K562 (cell line): ENCODE results near the gene PDE8A. TPM values are rescaled to one million over a fixed set of nuclear protein-coding genes. Genes with fewer than 3 reads are reported as not detected.

Experiments used
- CBX5 ChIP-seq: IDR thresholded peaks from 2 replicates; pipeline ENCODE4 v1.6.1; 2014; ENCODE audit warnings: low read depth, borderline replicate concordance
- FOSL1 ChIP-seq: fragments of 200-800 bp; sonication (Bioruptor generic); conservative IDR thresholded peaks from 2 replicates; pipeline ENCODE4 v1.6.1; 2016; ENCODE audit warnings: missing genetic modification characterization, missing compliant biosample characterization
- HDGF ChIP-seq: fragments of 450-650 bp; IDR thresholded peaks from 2 replicates; pipeline ENCODE4 v1.6.1; 2016
- KDM1A ChIP-seq, 2 experiments: fragments of 450-650 bp; IDR thresholded peaks; 2 replicates each; pipeline ENCODE4 v1.6.1; 2016; ENCODE audit warnings: mild to moderate bottlenecking in 2 of 2
- MAFK ChIP-seq: IDR thresholded peaks from 2 replicates; pipeline ENCODE4 v1.6.1; 2011; ENCODE audit warnings: low read length, improper control_type of control experiment
- MTA2 ChIP-seq: fragments of 450-650 bp; IDR thresholded peaks from 2 replicates; pipeline ENCODE4 v1.6.1; 2016; ENCODE audit warnings: low read depth
- NFE2 ChIP-seq: IDR thresholded peaks from 2 replicates; pipeline ENCODE4 v1.6.1; 2014; ENCODE audit warnings: antibody characterized with exemption, low read depth
- NFIC ChIP-seq: fragments of 450-650 bp; IDR thresholded peaks from 2 replicates; pipeline ENCODE4 v1.6.1; 2017; ENCODE audit warnings: mild to moderate bottlenecking, inconsistent platforms
- PHF21A ChIP-seq: fragments of 450-650 bp; IDR thresholded peaks from 2 replicates; pipeline ENCODE4 v1.6.1; 2017; ENCODE audit warnings: low read depth, borderline replicate concordance
- PRDM10 ChIP-seq: fragments of 450-650 bp; IDR thresholded peaks from 2 replicates; pipeline ENCODE4 v1.6.1; 2018; ENCODE audit not compliant: partially characterized antibody
- STAT5A ChIP-seq: IDR thresholded peaks from 2 replicates; pipeline ENCODE4 v1.6.1; 2012; ENCODE audit warnings: low read length, inconsistent platforms, borderline replicate concordance
- TAL1 ChIP-seq: fragments of 450-650 bp; IDR thresholded peaks from 2 replicates; pipeline ENCODE4 v1.6.1; 2016; ENCODE audit warnings: mild to moderate bottlenecking
- TOE1 ChIP-seq, 2 experiments: fragments of 450-650 bp in 1 of 2; sonication (generic) in 1 of 2; formaldehyde crosslinking in 1 of 2; IDR thresholded peaks; 2 replicates each; pipeline versions ENCODE4 v1.7.1 to v1.8.0; 2016 to 2022; ENCODE audit warnings: borderline replicate concordance in 2 of 2, mild to moderate bottlenecking in 2 of 2, antibody characterized with exemption in 1 of 2, inconsistent platforms in 1 of 2, low read depth in 1 of 2, missing genetic modification reagents in 1 of 2, moderate library complexity in 1 of 2
- ZEB2 ChIP-seq: fragments of 450-650 bp; IDR thresholded peaks from 2 replicates; pipeline ENCODE4 v1.6.1; 2016
- ZNF639 ChIP-seq, 2 experiments: fragments of 200-800 bp in 1 of 2; sonication (Bioruptor generic) in 1 of 2; sonication (generic) in 1 of 2; formaldehyde crosslinking in 1 of 2; IDR thresholded peaks in 1 of 2; conservative IDR thresholded peaks in 1 of 2; 2 replicates each; pipeline versions ENCODE4 v1.5.0 to v1.6.1; 2016 to 2020; ENCODE audit warnings: missing compliant biosample characterization in 1 of 2, missing genetic modification characterization in 1 of 2, missing genetic modification reagents in 1 of 2
- ZNF75A ChIP-seq: fragments of 450-650 bp; formaldehyde crosslinking; IDR thresholded peaks from 2 replicates; pipeline ENCODE4 v1.4.0; 2020; ENCODE audit warnings: mild to moderate bottlenecking
- polyA plus RNA-seq, 8 experiments: library from polyadenylated mRNA; depleted of rRNA in 4 of 8; stranded (reverse) in 5 of 8; unstranded in 3 of 8; fragments of >200 nt; fragmentation: Nextera tagmentation in 2 of 8; fragmentation: Illumina TruSeq in 1 of 8; extraction: Ambion mirVana in 2 of 8; extraction: Trizol in 1 of 8; gene quantifications; 2 replicates each; pipeline versions ENCODE4 v1.2.1 to v1.2.3, GENCODE V29; 2011 to 2014; ENCODE audit warnings: inconsistent platforms in 1 of 8, missing spikeins in 1 of 8
- total RNA-seq, 7 experiments: library from RNA; depleted of rRNA in 6 of 7; stranded (reverse); fragments of >200 nt in 6 of 7; fragmentation: Illumina TruSeq in 2 of 7; extraction: Trizol in 2 of 7; gene quantifications; 2 replicates each; pipeline versions ENCODE4 v1.2.1 to v1.2.3, GENCODE V29; 2011 to 2021; ENCODE audit warnings: low replicate concordance in 1 of 7
- TF ChIP-seq, protein P1 (sequence below): fragments of 450-650 bp; IDR thresholded peaks from 2 replicates; pipeline ENCODE4 v1.6.1; 2017; ENCODE audit warnings: antibody characterized with exemption
- TF ChIP-seq, protein P2 (sequence below): sonication (generic); formaldehyde crosslinking; IDR thresholded peaks from 2 replicates; pipeline ENCODE4 v1.8.0; 2023; ENCODE audit warnings: mild to moderate bottlenecking, missing genetic modification reagents

PDE8A gene
- total and polyA plus RNA-seq, 9 of the 15 experiments (the other 6 are each of a cell fraction or from before 2014, with no cell fraction given) = 5.9 to 40.3 (median 19.8) TPM

DNA sequence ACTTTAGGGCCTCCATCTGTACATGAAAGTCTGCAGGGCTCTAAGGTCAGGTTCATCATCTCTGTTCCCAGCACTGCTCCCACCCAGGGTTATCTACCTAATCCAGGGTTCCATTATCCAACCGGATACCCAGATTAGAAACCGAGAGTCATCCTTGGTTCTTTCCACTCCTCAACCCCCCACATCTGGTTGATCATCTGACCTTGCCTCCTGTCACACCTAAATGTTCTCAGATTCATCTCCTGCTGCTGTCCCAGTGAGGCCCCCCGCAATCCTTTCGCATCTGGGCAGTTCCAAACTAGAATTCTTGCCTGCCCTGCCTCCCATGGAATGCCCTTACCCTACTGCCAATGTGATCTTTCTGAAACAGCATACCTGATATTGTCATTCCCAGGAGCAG lies 136.5 kb downstream of the PDE8A start (continued):
- TF ChIP-seq ZEB2 (peak; percentile 90), MTA2 (peak; percentile 91), HDGF (no peak), ZNF639 (CRISPR knock-in tag; conservative IDR thresholded peaks at IDR 0.05 in 1 of 2, IDR thresholded peaks at IDR 0.05 in 1 of 2) (0 out of 4 replicates have a peak, but pooled peaks of 1 of the 2 experiments have one; percentile 28), NFIC (peak; percentile 74), MAFK (peak; percentile 34; the same call in 1 of the 2 replicates), TAL1 (peak; percentile 93), STAT5A (peak; percentile 72), CBX5 (no peak), ZNF75A (CRISPR knock-in tag) (no peak), KDM1A (IDR thresholded peaks at IDR 0.05) (peak; percentile 93 to 94), PRDM10 (peak; percentile 65), NFE2 (peak; percentile 84), PHF21A (no peak), TOE1 (IDR thresholded peaks at IDR 0.05; ENCODE audit: borderline replicate concordance) (peak; percentile 43; the same call in 1 of the 2 replicates), TOE1 (CRISPR knock-in tag; IDR thresholded peaks at IDR 0.05; ENCODE audit: borderline replicate concordance, low read depth) (no peak), FOSL1 (peak; percentile 48; the same call in 1 of the 2 replicates)
- TF ChIP-seq, protein P1, sequence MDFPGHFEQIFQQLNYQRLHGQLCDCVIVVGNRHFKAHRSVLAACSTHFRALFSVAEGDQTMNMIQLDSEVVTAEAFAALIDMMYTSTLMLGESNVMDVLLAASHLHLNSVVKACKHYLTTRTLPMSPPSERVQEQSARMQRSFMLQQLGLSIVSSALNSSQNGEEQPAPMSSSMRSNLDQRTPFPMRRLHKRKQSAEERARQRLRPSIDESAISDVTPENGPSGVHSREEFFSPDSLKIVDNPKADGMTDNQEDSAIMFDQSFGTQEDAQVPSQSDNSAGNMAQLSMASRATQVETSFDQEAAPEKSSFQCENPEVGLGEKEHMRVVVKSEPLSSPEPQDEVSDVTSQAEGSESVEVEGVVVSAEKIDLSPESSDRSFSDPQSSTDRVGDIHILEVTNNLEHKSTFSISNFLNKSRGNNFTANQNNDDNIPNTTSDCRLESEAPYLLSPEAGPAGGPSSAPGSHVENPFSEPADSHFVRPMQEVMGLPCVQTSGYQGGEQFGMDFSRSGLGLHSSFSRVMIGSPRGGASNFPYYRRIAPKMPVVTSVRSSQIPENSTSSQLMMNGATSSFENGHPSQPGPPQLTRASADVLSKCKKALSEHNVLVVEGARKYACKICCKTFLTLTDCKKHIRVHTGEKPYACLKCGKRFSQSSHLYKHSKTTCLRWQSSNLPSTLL = no peak
- TF ChIP-seq, protein P2, sequence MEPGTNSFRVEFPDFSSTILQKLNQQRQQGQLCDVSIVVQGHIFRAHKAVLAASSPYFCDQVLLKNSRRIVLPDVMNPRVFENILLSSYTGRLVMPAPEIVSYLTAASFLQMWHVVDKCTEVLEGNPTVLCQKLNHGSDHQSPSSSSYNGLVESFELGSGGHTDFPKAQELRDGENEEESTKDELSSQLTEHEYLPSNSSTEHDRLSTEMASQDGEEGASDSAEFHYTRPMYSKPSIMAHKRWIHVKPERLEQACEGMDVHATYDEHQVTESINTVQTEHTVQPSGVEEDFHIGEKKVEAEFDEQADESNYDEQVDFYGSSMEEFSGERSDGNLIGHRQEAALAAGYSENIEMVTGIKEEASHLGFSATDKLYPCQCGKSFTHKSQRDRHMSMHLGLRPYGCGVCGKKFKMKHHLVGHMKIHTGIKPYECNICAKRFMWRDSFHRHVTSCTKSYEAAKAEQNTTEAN = no peak
